DMS 273 (cell line): ENCODE data around the gene UBL3.

Experiments used
- DNase-seq: peaks from one replicate; lab custom pipeline; 2025; ENCODE audit not compliant: unreplicated experiment; lab: John Stamatoyannopoulos, UW

Gene UBL3

GRCh38 chr13:29761160-29761559 lies 89.3 kb downstream of the UBL3 start:
- DNase-seq, result no peak

- no peak for DNase-seq
These were observed 89.9 kb downstream of the UBL3 start for GRCh38 chr13:29760544-29760943.

GRCh38 chr13:29758531-29759114 lies 91.8 kb downstream of the UBL3 start:
- DNase-seq, result no peak

- no peak for DNase-seq
These were observed 93.9 kb downstream of the UBL3 start for GRCh38 chr13:29756506-29756905.

GRCh38 chr13:29754473-29754806 lies 96.0 kb downstream of the UBL3 start:
- no peak for DNase-seq

- DNase-seq, result no peak
These were observed 96.6 kb downstream of the UBL3 start for GRCh38 chr13:29753618-29754472.

- no peak for DNase-seq
These were observed 98.2 kb downstream of the UBL3 start for GRCh38 chr13:29752175-29752574.

GRCh38 chr13:29750183-29750530 lies 100.3 kb downstream of the UBL3 start:
- DNase-seq, result no peak

- DNase-seq, result no peak
These were observed 100.8 kb downstream of the UBL3 start for GRCh38 chr13:29749401-29750182.

- DNase-seq, result no peak
These were observed 102.3 kb downstream of the UBL3 start for GRCh38 chr13:29748097-29748496.

GRCh38 chr13:29746148-29746677 lies 104.2 kb downstream of the UBL3 start:
- no peak for DNase-seq

- DNase-seq, result no peak
These were observed 104.7 kb downstream of the UBL3 start for GRCh38 chr13:29745704-29746103.

GRCh38 chr13:29743201-29743786 lies 107.1 kb downstream of the UBL3 start:
- no peak for DNase-seq

- DNase-seq, result no peak
These were observed 109.5 kb downstream of the UBL3 start for GRCh38 chr13:29740961-29741360.

- DNase-seq, result no peak
These were observed 113.4 kb downstream of the UBL3 start for GRCh38 chr13:29737061-29737460.

- no peak for DNase-seq
These were observed 117.2 kb downstream of the UBL3 start for GRCh38 chr13:29733147-29733611.

GRCh38 chr13:29730253-29730652 lies 120.2 kb downstream of the UBL3 start:
- no peak for DNase-seq

GRCh38 chr13:29722415-29722814 lies 128.0 kb downstream of the UBL3 start:
- DNase-seq, result no peak

GRCh38 chr13:29721766-29722165 lies 128.7 kb downstream of the UBL3 start:
- no peak for DNase-seq

GRCh38 chr13:29718694-29719093 lies 131.7 kb downstream of the UBL3 start:
- DNase-seq, result no peak

- no peak for DNase-seq
These were observed 133.9 kb downstream of the UBL3 start for GRCh38 chr13:29716493-29716892.
